Right lobe of liver (tissue), 4 donors: ENCODE results near the gene DIS3L2.

Experiments used
- CTCF ChIP-seq, 4 donors: fragments of 200-600 bp in 3 of 4; fragments of 450-650 bp in 1 of 4; IDR thresholded peaks; one replicate each; pipeline versions ENCODE4 v1.5.1 to v1.8.0; 2016 to 2022; ENCODE audit warnings: antibody characterized with exemption in 4 of 4, mild to moderate bottlenecking in 2 of 4
- POLR2A ChIP-seq: fragments of 450-650 bp; IDR thresholded peaks from one replicate; pipeline ENCODE4 v1.6.1; 2017; ENCODE audit warnings: antibody characterized with exemption, mild to moderate bottlenecking
- donor health status: DM: no; HTN: no; CAD: no.
- donor health status: DM: no; HTN: no; CAD: no.
- donor health status: DM: no; HTN: yes; CAD: no.

- no peak for TF ChIP-seq CTCF (IDR thresholded peaks at IDR 0.05)
- TF ChIP-seq POLR2A = no peak
Measured at GRCh38 chr2:231932985-231933915, 28.3 kb upstream of the DIS3L2 start.
